Cardiac fibroblast (primary cell): ENCODE data around the gene SPATA46.
A peak's percentile ranks its signal among the peaks of the same experiment; 100 is the strongest.

ENCODE experiments used
- DNase-seq, 2 donors: peaks; one replicate each; pipeline versions ENCODE4 v3.0.0 to v3.0.0-alpha.2; 2010; ENCODE audit warnings: low read depth in 2 of 2
- H3K4me3 ChIP-seq, 2 donors: replicated peaks in 1 of 2; 1 replicate in 1 of 2; 2 replicates in 1 of 2; pipeline ENCODE4 v1.5.1; 2011; ENCODE audit warnings: low read depth in 2 of 2, low read length in 2 of 2, mild to moderate bottlenecking in 2 of 2, moderate library complexity in 1 of 2
- CTCF ChIP-seq: IDR thresholded peaks from one replicate; pipeline ENCODE4 v1.5.1; 2011; ENCODE audit warnings: low read depth, mild to moderate bottlenecking, low read length, inconsistent platforms

The SPATA46 gene

DNA sequence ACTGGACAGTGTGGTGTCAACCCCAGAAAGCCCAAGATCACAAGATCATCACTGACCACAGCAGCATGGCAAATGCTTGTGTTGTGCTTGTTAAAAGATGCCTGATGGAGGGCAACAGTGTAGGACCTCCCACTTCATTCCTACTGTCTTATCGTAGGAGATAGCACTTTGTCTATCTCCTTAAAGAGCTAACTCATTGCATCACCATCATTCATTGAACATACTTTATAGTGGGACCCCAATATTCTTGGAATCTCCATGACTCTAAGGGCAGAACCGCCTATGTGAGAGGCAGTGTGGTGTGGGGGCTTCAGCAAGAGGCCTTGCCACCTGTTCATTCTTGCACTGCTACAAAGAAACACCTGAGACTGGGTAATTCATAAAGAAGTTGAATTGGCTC lies 40.3 kb upstream of the SPATA46 start:
- H3K4me3 ChIP-seq = no peak overlapping the region
- no peak for TF ChIP-seq CTCF
- no peak for DNase-seq

- TF ChIP-seq CTCF = no peak
- no peak overlapping the region for H3K4me3 ChIP-seq
- no peak for DNase-seq
Measured at GRCh38 chr1:162416215-162416614, 39.6 kb upstream of the SPATA46 start.

DNA sequence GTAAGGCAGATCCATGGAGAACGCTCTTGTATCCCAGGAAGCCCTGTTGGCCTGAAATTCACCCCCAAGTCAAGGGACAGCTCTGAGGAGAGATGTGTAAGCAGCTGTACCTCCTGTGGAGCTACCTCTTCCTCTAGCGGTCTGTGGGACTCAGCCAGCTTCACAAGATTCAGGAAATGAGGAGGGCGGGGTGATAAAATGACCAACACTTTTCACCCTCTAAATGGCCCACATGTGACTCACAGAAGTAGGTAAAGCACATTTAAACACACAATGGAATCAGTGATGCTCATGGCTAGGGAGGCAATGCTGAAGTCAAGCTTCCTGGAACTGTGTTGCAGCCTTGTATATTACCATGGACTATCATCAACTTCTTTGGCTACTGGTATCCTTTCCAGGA lies 35.3 kb upstream of the SPATA46 start, which contains the start of gene SH2D1B:
Gene SH2D1B (minus strand): TSS at position 135 of the 400 bp plus-strand sequence. CDS start 120 bp downstream, at position 15.
- no peak for TF ChIP-seq CTCF
- peak in 1 of 2 donors; percentile 33 for DNase-seq
- no peak within 1 kb of the TSS for H3K4me3 ChIP-seq

DNA sequence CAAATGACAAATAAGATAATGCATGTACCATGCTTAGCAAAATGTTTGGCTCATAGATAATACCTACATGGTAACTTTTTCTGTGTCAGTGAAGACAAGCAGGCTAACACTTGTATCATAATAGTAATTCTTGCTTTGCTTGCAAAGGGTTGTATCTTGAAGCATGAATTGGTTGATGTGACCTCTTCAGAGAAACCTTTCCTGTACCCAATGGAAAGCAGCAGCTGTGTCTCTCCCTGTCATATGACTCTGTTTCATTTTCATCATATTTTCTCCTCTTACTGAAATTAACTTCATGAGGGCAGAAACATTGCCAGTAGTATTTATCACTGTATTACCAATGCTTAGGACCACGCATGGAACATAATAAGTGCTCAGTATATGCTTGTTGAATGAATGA lies 30.9 kb upstream of the SPATA46 start:
- H3K4me3 ChIP-seq = no peak overlapping the region
- no peak for DNase-seq
- TF ChIP-seq CTCF = no peak

DNA sequence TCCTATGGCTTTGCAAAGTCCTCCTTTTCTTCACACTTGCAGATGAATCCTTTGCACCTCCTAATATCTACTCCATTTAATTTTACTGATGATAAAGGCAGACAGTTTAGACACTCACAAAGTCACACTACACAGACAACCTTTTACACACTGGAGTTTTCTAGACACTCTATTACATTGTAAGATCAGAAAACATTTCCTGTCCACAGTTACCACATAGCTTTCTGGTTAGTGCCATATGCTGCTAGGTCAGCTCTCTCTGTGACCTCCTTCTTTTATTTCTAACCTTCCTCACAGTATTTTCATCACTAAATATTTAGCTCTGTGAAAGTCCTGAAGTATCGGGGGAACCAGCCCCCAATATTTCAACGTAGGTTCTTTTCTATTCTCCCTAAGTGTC lies 30.2 kb upstream of the SPATA46 start:
- peak; percentile 17 to 26 for DNase-seq
- no peak for TF ChIP-seq CTCF
- H3K4me3 ChIP-seq = no peak overlapping the region

GRCh38 chr1:162405800-162406199 lies 29.1 kb upstream of the SPATA46 start:
- TF ChIP-seq CTCF = no peak
- DNase-seq = peak in 1 of 2 donors; percentile 11
- H3K4me3 ChIP-seq = no peak overlapping the region

GRCh38 chr1:162404550-162405160 lies 28.0 kb upstream of the SPATA46 start:
- DNase-seq = peak; percentile 77 to 84
- no peak for TF ChIP-seq CTCF
- no peak overlapping the region for H3K4me3 ChIP-seq
